HL-60 (cell line): ENCODE data around the gene GMPPA.

ENCODE experiments used
- DNase-seq, 2 experiments: peaks; one replicate each; pipeline ENCODE4 v3.0.0-alpha.2; 2010 to 2020; ENCODE audit warnings: low read depth in 1 of 2, low spot score in 1 of 2
- H3K27ac ChIP-seq: fragments of 250-450 bp; sonication (Bioruptor Pico); replicated peaks from 2 replicates; pipeline ENCODE4 v1.5.1; 2020; ENCODE audit warnings: mild to moderate bottlenecking, moderate library complexity
- H3K27me3 ChIP-seq: fragments of 250-450 bp; sonication (Bioruptor Pico); 2 replicates; pipeline ENCODE4 v1.5.1; 2021; ENCODE audit warnings: mild to moderate bottlenecking, moderate library complexity; ENCODE audit not compliant: insufficient read depth, poor library complexity, severe bottlenecking
- H3K4me3 ChIP-seq: replicated peaks from 2 replicates; pipeline ENCODE4 v1.5.1; 2011; ENCODE audit warnings: mild to moderate bottlenecking, control low read depth, low read length; ENCODE audit not compliant: insufficient read depth
- CTCF ChIP-seq: IDR thresholded peaks from one replicate; pipeline ENCODE4 v1.5.1; 2011; ENCODE audit warnings: low read length, control low read depth, inconsistent platforms; ENCODE audit not compliant: insufficient read depth
- GABPA ChIP-seq: IDR thresholded peaks from 2 replicates; pipeline ENCODE4 v1.6.1; 2012; ENCODE audit warnings: low read depth
- POLR2AphosphoS5 ChIP-seq: IDR thresholded peaks from 2 replicates; pipeline ENCODE4 v1.6.1; 2012; ENCODE audit warnings: low read depth
- SPI1 ChIP-seq: IDR thresholded peaks from 2 replicates; pipeline ENCODE4 v1.6.1; 2012; ENCODE audit warnings: low read depth, mild to moderate bottlenecking, borderline replicate concordance
- TF ChIP-seq, protein P1 (sequence below): IDR thresholded peaks from 2 replicates; pipeline ENCODE4 v1.6.1; 2012; ENCODE audit warnings: low read depth; ENCODE audit not compliant: insufficient replicate concordance

The GMPPA gene

GRCh38 chr2:219537657-219538488, 39.2 kb downstream of the GMPPA start:
- Histone ChIP-seq H3K4me3 (no peak overlapping the region), H3K27ac (no peak overlapping the region), H3K27me3 (peaks cover 26% of the 10 kb centered on the region)
- no peak for TF ChIP-seq CTCF
- TF ChIP-seq SPI1, result no peak
- no peak for TF ChIP-seq GABPA
- TF ChIP-seq POLR2AphosphoS5, result no peak
- TF ChIP-seq, protein P1, sequence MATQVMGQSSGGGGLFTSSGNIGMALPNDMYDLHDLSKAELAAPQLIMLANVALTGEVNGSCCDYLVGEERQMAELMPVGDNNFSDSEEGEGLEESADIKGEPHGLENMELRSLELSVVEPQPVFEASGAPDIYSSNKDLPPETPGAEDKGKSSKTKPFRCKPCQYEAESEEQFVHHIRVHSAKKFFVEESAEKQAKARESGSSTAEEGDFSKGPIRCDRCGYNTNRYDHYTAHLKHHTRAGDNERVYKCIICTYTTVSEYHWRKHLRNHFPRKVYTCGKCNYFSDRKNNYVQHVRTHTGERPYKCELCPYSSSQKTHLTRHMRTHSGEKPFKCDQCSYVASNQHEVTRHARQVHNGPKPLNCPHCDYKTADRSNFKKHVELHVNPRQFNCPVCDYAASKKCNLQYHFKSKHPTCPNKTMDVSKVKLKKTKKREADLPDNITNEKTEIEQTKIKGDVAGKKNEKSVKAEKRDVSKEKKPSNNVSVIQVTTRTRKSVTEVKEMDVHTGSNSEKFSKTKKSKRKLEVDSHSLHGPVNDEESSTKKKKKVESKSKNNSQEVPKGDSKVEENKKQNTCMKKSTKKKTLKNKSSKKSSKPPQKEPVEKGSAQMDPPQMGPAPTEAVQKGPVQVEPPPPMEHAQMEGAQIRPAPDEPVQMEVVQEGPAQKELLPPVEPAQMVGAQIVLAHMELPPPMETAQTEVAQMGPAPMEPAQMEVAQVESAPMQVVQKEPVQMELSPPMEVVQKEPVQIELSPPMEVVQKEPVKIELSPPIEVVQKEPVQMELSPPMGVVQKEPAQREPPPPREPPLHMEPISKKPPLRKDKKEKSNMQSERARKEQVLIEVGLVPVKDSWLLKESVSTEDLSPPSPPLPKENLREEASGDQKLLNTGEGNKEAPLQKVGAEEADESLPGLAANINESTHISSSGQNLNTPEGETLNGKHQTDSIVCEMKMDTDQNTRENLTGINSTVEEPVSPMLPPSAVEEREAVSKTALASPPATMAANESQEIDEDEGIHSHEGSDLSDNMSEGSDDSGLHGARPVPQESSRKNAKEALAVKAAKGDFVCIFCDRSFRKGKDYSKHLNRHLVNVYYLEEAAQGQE, result no peak
- DNase-seq, result no peak

GRCh38 chr2:219538504-219538951, 39.8 kb downstream of the GMPPA start:
- Histone ChIP-seq H3K27ac (no peak overlapping the region), H3K4me3 (no peak overlapping the region), H3K27me3 (peaks cover 28% of the 10 kb centered on the region)
- DNase-seq, result no peak
- no peak for TF ChIP-seq GABPA
- no peak for TF ChIP-seq POLR2AphosphoS5
- TF ChIP-seq SPI1, result no peak
- TF ChIP-seq, protein P1, result no peak
- TF ChIP-seq CTCF, result no peak

DNA sequence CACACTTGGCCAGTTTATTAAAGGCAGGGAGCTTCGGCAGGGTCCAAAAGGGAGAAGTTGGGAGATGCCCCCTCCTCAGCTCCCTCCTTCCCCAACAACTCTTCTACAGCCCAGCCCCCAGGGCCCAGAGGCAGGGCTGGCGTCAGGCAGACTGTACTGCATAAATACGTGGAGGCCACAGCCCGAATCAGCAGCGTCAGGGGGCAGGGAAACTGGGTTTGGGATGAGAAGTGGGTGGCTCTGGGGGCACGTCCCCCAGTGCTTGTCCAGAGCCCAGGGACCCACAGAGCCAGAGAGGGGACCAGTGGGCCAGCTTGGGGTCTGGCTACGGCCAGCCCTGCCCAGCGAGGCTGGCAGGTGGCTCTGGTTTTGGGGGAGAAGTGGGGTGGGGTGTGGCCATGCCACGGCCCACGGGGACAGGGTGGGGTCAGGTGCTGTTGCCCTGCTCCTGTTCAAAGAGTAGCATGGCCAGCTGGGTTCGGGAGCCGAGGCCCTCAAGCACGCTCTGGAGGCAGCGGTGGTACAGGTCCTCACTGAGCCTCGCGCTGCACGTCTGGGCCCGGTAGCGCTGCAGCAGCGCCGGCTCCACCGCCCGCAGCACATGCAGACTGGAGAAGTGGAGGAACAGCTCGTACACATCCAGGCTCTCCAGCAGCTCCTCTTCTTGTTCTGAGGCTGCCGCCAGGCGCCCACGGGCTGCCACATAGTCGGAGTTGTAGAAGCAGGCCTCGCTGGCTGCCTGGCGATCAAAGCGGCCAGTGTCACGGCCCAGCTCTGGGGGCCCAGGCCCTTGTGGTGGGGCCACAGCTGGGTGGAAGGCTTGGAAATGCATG, 40.5 kb downstream of the GMPPA start:
- Histone ChIP-seq H3K27me3 (peaks cover 28% of the 10 kb centered on the region), H3K27ac (no peak overlapping the region), H3K4me3 (no peak overlapping the region)
- TF ChIP-seq, protein P1, result no peak
- TF ChIP-seq SPI1 (no peak), POLR2AphosphoS5 (no peak), CTCF (no peak), GABPA (no peak)
- DNase-seq, result no peak
